VCaP (cell line): ENCODE results near the gene RABGAP1.
A peak's percentile ranks its signal among the peaks of the same experiment; 100 is the strongest.

Source experiments
- H3K27ac ChIP-seq: fragments of 450-650 bp; 2 replicates; pipeline ENCODE4 v1.5.1; 2017
- CTCF ChIP-seq: fragments of 450-650 bp; conservative IDR thresholded peaks from 2 replicates; pipeline ENCODE4 v1.5.1; 2017; ENCODE audit warnings: mild to moderate bottlenecking, moderate library complexity

RABGAP1 gene

GRCh38 chr9:123135430-123135829, 194.6 kb downstream of the RABGAP1 start:
- no peak for TF ChIP-seq CTCF
- H3K27ac ChIP-seq, result no peak overlapping the region

- TF ChIP-seq CTCF, result no peak
- no peak overlapping the region for H3K27ac ChIP-seq
Measured at GRCh38 chr9:123138163-123138562, 197.3 kb downstream of the RABGAP1 start.

- TF ChIP-seq CTCF, result no peak
- peak overlapping the region; percentile 52 for H3K27ac ChIP-seq
Measured at GRCh38 chr9:123149067-123149466, 208.2 kb downstream of the RABGAP1 start.

GRCh38 chr9:123150708-123151503, 210.1 kb downstream of the RABGAP1 start:
- no peak overlapping the region for H3K27ac ChIP-seq
- no peak for TF ChIP-seq CTCF
